NCI-H1417 (cell line): ENCODE results near the gene RRP1B.

ENCODE experiments used
- DNase-seq, 3 experiments: peaks; one replicate each; lab custom pipeline; 2025; lab: John Stamatoyannopoulos, UW

Gene RRP1B

GRCh38 chr21:43743947-43744346 is 84.6 kb downstream of the RRP1B start:
- no peak for DNase-seq

DNA sequence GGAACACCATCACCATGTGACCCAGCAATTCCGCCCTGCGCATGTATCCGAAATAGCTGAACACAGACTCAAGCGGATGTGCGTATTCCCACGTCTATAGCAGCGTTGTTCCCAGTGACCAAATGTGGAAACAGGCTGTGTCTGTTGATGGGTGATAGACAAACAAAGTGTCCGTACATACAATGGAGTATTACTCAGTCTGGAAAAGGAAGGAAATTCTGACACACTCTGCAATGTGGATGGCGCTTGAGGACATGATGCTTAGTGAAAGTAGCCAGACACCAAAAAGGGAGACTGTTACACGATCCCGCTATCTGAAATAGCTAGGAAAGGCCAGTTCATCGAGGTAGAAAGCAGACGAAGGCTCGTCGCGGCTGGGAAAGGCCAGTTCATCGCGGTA is 85.4 kb downstream of the RRP1B start:
- no peak for DNase-seq
